ENCODE data around the gene DHRSX.
"Not testable (repeated sequence)": the region's sequence is repeated elsewhere in the genome, so short reads cannot be mapped to it uniquely, and the experiment has no call there.

The DHRSX gene

DNA sequence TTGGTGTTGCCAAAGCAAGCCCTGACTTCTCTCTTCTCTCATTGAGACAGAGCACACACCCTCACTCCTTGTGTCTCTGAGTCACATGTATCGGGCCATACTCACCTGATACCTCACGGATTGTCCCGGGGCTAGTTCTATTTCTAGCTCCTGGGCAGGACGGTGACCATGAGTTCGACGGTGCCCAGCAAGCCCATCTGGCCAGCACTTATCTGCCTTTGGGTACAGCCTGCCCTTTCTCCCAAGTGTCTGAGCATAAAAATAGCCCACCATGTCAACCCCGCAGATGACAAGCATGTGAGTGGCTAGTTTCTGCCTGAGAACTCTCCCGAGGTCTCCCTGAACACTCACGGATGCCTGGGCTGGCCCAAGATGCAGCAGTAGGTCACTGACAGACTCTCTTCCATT, 158.5 kb downstream of the DHRSX start:
- DNase-seq: no peak

DNA sequence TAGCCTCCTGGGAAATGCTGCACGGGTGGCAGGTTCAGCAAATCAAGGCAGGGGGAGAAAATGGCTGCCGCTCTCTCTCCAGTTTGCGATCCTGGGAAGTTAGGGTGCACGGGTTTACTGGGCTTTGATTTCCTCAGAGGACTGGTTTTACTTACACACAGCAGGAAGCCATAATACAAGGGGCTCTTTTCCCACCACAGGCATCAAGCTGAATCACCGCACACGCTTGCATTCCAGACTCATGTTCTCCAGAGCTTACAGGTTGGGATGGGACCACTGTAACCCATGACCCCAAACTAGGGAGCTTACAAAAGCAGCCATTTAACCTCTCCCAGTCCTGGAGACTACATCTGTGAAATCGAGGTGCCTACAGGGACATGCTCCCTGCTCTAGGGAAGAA, 159.8 kb downstream of the DHRSX start:
- no peak for DNase-seq

DNA sequence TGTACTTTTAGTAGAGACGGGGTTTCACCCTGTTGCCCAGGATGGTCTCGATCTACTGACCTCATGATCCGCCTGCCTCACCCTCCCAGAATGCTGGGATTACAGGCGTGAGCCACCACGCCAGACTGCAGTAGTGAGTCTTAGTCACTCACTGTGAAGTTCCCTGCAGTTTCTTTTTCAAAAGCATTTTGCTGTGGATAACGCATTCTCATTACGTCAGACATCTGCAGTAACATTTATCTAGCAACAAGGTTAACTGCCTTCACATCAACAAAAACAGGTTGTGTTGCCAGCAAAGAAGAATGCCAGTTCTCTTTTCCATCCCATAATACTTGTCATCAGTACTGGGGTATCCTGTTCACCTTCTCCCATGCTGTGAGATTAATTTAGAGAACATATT, 164.6 kb downstream of the DHRSX start:
- no peak for DNase-seq

DNA sequence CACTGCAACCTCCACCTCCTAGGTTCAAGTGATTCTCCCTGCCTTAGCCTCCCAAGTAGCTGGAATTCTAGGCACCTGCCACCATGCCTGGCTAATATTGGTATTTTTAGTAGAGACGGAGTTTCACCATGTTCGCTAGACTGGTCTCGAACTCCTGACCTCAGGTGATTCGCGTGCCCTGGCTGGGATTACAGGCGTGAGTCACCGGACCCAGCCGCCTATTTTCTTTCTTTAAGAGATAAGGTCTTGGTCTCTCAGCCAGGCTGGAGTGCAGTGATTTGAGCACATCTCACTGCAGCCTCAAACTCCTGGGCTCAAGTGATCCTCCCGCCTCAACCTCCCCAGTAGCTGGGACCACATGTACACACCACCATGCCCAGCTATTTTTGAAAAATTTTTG, 166.5 kb downstream of the DHRSX start:
- no peak for DNase-seq

DNA sequence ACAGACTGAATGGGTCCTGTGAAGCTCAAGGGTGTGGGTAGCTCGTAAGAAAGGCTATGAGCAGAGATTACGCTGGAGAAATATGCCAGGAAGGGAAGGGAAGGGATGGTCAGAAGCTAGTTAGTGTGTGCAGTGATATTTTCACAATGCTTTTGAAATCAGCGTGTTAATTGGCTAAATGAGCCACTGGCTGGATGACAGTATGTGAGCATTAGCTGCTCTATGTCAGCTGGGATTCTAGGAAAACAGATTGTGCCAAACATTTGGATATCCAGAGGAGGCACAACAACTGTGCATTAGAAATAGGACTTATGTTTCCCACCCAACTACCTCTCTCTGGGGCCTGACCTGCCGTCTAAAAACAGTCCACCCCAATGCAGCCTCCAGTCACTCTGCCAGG, 168.5 kb downstream of the DHRSX start:
- no peak for DNase-seq

DNA sequence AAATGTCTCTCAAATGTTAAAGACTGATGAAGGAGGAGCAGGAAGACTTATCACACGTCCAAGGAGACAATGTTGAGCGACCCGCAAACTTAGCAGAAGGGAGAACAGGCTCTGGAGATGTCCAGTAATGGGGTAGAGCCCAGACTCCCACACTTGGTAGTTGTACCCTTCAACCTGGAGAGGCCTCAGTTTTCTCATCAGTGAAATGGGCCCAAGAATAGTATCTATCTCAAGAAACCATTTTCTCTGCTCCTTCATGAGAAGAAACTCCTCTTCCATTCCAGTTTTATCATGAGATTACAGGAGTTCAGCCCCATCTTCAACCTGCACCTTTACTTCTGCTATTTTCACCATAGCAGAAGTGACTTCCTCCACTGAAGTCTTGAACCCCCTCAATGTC, 169.9 kb downstream of the DHRSX start:
- no peak for DNase-seq

DNA sequence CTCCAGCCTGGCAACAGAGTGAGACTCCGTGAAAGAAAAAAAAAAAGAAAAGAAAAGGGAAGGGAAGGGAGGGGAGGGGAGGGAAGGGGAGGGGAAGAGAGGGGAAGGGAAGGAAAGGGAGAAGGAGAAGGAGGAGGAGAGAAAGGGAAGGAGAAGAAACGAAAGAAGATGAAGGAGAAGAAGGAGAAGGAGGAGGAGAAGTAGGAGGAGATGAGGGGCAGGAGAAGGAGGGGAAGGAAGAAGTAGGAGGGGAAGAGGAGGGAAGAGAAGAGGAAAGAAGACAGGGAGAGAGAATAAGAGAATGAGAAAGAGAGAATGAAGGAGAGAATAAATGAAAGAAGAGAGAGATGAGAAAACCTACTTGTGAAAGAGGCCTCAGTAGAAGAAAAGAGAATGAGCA, 170.3 kb downstream of the DHRSX start:
- no peak for DNase-seq

DNA sequence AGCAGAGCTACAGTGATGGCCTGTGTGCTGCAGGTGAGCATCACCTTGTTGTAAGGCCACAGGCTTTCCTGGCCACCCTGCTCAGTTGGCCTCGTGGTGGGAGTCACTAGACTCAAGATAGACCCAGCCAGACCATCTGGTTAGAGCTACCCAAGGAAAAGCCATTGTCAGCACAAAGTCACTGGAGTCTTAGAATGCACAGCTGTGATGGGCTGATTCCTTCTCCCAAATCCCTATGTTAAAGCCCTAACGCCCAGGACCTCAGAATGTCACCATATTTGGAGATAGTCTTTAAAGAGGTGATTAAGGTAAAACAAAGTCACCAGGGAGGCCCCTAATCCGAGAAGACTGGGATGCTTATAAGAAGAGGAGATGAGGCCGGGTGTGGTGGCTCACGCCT, 173.4 kb downstream of the DHRSX start:
- no peak for DNase-seq

DNA sequence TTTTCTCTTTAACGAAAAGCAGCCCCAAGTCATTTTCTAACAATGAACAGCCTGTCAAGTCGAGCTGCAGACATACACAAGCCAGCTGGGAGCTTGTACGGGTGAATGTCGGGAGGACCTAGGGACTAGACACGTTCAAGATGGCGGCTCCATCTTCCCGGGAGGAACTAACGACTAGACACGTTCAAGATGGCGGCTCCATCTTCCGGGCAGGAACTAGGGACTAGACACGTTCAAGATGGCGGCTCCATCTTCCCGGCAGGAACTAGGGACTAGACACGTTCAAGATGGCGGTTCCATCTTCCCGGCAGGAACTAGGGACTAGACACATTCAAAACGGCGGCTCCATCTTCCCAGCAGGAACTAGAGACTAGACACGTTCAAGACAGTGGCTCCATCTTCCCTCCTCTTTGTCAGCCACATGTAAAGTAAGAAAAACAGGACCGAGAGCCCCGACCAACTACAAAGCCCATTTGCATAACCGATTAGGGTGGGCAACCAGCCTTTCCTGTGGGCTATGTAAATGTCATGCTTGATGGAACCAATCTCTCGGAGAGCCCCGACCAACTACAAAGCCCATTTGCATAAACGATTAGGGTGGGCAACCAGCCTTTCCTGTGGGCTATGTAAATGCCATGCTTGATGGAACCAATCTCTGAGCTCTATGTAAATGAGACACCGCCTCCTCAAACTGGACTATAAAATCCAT, 175.5 kb downstream of the DHRSX start:
- peak; percentile 21 for DNase-seq

DNA sequence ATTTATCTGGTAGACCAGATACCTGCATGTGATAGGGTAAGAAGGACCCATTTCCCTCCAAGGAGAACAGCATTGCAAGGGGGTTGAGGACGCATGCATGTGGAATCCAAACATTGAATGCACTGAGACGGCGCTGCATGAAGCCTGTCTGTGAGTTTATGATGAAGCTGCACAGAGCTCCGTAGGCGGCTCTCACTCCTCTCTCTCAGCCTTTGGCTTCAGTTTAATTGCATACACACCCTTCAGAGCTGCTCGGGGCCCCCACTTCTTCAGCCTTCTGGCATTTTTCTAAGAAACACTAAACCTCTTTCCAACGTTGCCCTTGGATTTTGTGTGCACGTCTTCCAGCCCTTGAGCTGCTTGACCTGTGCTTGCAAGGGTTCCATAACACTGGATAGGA, 176.6 kb downstream of the DHRSX start:
- DNase-seq: no peak

DNA sequence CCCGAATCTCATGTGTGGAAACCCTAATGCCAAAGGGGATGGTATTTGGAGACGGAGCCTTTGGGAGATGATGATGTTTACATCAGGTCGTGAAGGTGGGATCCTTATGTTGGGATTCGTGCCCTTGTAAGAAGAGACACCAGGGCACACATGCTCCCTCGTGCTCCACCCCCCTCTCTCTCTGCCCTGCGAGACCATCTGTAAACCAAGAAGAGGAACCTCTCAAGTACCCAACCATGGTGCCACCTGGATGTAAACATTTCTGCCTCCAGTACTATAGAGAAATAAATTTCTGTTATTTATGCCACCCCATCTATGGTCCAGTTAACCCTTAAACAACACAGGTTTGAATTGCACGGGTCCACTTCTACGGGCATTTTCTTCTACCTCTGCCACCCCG, 179.4 kb downstream of the DHRSX start:
- no peak for DNase-seq

DNA sequence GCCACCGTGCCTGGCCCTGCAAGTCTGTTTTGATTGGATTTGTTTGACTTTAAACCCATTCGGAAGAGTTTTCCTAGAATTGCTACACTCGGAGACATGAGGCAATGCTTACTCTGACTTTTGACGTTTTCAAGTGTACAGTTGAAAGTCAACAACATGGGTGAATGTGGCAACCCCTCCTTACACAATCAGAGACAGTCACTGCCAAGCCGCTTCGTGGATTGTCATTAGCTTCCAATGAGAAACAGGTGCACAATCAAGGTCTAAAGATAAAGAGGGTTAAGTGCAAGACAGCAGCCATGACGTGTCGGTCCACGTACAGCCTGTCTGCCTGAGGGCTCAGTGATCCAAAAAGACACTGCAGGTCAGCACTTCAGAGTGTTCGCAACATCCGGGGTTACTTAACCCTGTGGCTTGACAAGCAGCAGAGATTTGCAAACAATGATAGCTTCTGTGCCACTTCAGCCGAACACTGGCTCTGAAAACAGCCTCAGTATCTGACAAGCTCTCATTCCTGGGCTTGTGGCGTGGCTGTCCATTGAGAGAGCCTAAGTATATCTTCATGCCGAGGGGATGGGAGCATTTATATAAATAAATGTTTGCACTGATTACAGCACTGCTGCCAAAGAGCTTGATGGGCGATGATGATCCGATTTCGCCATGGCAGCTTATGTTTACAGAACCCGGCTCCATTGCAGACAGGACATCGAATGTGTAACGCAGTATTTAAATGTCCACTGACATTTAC, 180.0 kb downstream of the DHRSX start:
- DNase-seq: no peak

DNA sequence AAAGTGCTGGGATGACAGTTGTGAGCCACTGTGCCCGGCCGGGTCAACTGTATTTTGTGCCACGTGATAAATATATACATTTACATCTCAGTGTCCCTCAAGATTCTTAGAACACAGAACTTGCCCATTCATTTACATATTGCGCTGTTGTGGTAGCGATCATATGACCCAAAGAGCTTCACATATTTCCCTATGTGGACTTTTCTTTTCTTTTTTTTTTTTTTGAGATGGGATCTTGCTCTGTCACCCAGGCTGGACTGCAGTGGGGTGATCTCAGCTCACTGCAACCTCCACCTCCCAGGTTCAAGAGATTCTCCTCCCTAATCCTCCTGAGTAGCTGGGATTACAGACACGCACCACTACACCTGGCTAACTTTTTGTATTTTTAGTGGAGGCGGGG, 180.7 kb downstream of the DHRSX start:
- DNase-seq: no peak

DNA sequence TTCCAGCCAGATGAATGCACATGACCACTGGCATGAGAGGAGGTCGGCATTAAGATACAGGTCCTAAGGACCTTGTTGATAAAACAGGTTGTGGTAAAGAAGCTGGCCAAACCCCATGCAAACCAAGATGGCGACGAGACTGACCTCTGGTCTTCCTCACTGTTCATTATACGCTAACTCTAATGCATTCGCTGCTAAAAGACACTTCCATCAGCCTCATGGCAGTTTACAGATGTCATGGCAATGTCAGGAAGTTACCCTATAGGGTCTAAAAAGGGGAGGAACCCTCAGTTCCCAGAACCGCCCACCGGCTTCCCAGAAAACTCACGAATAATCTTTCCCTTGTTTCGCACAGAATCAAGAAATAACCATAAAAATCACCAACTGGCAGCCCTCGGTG, 182.4 kb downstream of the DHRSX start:
- DNase-seq: no peak

DNA sequence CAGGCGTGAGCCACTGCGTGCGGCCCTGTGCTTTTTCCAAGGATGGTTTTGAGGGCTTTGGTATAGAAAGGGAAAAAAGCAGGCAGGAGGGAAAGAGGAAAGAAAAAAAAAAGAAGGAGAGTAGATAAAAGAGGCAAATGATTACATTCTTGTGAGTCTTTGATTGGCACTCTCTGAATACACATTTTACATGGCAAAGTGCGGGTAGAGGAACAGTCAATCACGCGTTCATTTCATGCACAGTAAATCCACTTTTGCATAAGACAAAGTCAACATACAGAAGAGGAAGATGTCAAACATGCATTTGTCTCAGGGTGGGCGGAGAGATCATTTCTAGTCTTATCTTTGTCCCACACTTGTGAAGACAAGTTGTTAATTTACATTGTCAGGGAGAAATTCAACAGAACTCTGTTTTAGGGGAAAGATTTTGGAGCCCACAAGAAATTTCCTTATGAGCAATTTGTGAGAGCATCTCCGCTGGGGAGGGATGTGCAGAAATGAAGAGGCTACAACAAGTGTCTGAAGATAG, 183.2 kb downstream of the DHRSX start:
- no peak for DNase-seq

DNA sequence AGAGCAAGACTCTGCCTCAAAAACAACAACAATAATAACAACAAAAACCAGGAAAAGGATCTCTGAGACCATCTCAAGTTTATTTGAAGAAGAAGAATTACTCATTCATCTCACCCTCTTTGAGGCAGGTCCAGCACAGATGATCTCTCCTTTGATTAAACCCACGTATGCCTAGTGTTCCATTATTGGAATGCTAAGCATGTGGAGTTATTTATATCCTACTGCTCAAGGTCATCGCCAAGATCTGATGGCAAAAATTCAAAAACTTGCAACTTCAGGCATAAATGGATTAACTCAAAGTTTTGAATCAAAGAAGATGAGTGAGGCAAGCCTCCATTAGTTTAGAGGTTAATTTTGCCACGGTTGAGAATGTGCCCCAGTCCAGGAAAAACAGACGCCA, 184.2 kb downstream of the DHRSX start:
- DNase-seq: no peak

DNA sequence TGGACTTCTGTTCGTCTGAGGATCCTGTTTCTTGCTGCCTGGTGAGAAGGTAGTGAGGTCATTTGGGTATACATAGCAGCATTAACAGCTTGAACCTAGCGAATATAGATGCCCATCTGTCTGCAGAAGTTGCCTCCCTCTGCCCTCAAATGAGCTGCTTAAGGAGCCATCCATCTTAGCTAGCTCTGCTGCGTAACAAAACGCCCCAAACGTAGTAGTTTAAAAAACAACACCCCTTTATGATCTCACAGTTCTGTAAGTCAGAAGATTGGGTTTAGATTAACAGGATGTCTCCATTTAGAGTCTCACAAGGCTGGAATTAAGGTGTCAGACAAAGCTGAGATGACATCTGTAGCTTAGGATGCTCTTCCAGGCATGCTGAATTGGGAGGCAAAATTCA, 185.3 kb downstream of the DHRSX start:
- no peak for DNase-seq

DNA sequence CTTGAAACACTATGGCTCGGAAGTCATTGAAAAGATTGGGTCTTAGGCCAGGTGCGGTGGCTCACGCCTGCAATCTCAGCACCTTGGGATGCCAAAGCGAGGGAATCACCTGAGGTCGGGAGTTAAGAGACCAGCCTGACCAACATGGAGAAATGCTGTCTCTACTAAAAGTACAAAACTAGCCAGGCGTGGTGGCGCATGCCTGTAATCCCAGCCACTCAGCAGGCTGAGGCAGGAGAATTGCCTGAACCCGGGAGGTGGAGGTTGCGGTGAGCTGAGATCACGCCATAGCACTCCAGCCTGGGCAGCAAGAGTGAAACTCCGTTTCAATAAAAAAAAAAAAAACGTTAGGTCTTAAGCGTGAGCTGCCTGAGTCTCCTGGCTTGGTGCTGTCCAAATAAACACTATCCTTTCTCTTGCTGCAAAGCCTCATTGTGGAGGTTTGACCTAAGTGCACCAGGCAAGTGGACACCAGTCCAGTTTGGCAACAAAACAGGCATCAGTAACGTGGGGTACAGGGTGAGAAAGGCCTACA, 185.9 kb downstream of the DHRSX start:
- no peak for DNase-seq

DNA sequence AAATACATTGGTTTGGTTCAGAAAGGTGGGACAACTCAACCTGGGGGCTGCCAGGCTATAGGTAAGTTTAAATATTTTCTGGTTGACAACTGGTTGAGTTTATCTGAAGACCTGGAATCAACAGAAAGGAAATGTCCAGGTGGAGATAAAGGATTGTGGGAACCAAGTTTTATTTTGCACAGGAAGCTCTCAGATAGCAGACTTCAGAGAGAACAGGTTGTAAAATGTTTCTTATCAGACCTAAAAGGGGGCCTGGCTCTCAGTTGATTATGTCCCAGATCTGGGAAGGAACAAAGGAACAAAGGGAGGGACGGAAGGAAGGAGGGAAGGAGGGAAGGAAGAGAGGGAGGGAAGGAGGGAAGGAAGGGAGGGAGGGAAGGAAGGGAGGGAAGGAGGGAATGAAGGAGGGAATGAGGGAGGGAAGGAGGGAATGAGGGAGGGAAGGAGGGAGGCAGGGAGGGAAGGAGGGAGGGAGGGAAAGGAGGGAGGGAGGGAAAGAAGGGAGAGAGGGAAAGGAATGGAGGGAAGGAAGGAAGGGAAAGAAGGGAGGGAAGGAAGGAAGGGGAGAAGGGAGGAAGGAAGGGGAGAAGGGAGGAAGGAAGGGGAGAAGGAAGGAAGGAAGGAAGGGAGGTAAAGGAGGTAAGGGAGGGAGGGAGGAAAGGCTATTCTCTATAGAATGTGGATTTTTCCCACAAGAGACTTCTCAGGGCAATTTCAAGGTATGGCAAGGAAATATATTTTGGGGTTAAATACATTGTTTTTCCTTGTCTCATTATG, 186.7 kb downstream of the DHRSX start:
- no peak for DNase-seq

DNA sequence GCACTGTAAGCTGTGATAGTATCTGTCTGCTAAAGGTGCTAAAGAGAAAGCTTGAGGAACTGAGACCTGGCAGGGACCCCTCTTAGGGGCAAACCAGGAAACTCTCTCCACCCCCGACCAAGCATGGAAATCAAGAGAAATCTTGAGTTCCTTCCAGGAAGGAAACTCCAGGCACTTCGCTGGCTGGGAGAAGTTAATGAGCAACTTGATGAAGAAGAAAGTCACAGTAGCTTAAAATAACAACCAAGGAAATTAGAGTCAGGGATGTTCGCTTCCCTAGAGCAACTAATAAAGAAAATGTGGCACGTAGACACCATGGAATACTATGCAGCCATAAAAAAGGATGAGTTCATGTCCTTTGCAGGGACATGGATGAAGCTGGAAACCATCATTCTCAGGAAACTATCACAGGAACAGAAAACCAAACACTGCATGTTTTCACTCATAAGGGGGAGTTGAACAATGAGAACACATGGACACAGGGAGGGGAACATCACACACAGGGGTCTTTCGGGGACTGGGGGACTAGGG, 188.7 kb downstream of the DHRSX start:
- not testable (repeated sequence) for DNase-seq

DNA sequence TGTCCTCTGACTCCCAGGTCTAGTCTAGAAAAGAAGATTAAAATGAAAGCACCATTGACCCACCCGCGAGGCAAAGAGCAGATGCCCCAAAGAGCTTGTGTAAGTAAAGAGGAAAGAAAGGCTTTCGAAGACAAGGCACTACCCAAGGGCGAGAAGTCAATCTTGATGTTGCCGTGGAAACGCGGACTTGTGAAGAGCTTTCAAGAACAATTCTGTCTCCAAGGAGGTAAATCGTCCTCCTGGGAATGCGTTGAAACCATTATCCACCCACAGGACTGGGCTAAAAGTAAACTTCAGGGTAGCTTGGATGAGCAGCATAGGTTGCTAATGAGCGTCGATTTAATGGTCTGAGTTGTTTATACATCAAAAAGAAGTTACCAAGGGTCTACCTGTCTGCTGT, 189.3 kb downstream of the DHRSX start:
- no peak for DNase-seq

DNA sequence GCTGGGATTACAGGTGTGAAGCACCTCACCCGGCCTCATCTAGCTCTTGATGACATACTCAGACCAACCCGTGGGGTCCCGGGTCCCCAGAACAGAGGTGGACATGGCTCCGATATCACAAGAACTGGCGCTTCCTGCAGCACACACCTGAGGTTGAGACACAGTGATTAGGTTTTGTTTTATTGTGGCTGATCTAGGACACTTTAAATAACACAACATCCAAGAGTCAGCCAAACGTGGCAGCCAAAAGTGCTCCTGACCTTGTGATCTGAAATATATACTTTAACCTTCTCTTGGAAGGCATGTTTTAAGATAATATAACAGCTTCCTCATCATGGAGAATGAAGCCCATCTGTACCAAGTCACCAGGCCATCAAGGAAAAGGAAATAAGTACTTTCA, 198.9 kb downstream of the DHRSX start:
- no peak for DNase-seq

DNA sequence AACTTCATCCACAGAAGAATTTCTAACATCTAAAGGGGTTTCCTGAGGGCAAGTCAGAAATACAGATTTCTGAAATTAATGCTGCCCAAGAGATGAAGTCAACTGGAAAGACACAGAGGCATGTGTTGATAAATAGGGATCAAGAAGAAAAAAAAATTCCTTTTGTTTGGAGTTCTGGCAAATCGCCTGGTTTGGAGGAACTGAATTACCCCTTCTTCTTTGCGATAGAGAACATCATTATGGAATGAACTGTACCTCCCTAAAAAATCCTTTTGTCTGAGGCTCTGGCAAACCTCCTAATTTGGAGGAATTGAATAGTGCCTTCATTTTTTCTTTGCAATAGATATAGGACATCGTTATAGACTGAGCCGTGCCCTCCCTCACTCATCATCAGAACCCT, 200.9 kb downstream of the DHRSX start:
- no peak for DNase-seq

Data from CD4-positive, alpha-beta T cell treated with Interleukin-21 for 1 hour (primary cell).